HEK293 (cell line): Measurements from ENCODE around the gene FMO2.
A peak's percentile ranks its signal among the peaks of the same experiment; 100 is the strongest.

Experiments used
- CTCF ChIA-PET: fragments of 350-600 bp; formaldehyde crosslinking; extraction: SDS; loops from one replicate; lab custom pipeline; 2021; ENCODE audit warnings: antibody characterized with exemption; lab: Yijun Ruan, JAX
- POLR2A ChIA-PET: fragments of 300-600 bp; formaldehyde crosslinking; extraction: SDS; loops from one replicate; lab custom pipeline; 2020; ENCODE audit warnings: antibody characterized with exemption, inconsistent platforms; lab: Yijun Ruan, JAX
- H3K27ac ChIP-seq: fragments of 200-500 bp; sonication (Bioruptor generic); 2 replicates; pipeline ENCODE4 v1.5.1; 2014; ENCODE audit warnings: low read depth, low read length, control low read depth, inconsistent platforms; ENCODE audit errors: extremely low read depth
- H3K36me3 ChIP-seq, 2 experiments: fragments of 200-500 bp in 1 of 2; sonication (Bioruptor generic) in 1 of 2; 1 replicate in 1 of 2; 2 replicates in 1 of 2; pipeline ENCODE4 v1.5.1; 2014 to 2017; ENCODE audit warnings: inconsistent platforms in 2 of 2, low read length in 2 of 2; ENCODE audit not compliant: control insufficient read depth in 2 of 2, insufficient read depth in 1 of 2
- H3K4me1 ChIP-seq: fragments of 200-500 bp; sonication (Bioruptor generic); 2 replicates; pipeline ENCODE4 v1.5.1; 2014; ENCODE audit warnings: mild to moderate bottlenecking, low read length, inconsistent platforms; ENCODE audit not compliant: control insufficient read depth, insufficient read depth
- H3K4me3 ChIP-seq: 2 replicates; pipeline ENCODE4 v1.5.1; 2011; ENCODE audit warnings: low read depth, mild to moderate bottlenecking, control low read depth, low read length, moderate library complexity
- H3K9me3 ChIP-seq: fragments of 200-500 bp; sonication (Bioruptor generic); 2 replicates; pipeline ENCODE4 v1.5.1; 2014; ENCODE audit warnings: low read depth, low read length, inconsistent platforms; ENCODE audit not compliant: control insufficient read depth, insufficient read depth
- AEBP2 ChIP-seq: fragments of 450-650 bp; formaldehyde crosslinking; IDR thresholded peaks from 2 replicates; pipeline ENCODE4 v1.5.1; 2016; ENCODE audit warnings: missing biosample characterization, missing genetic modification characterization, borderline replicate concordance
- HOXD13 ChIP-seq: sonication (generic); formaldehyde crosslinking; IDR thresholded peaks from 2 replicates; pipeline ENCODE4 v1.8.0; 2022; ENCODE audit warnings: missing genetic modification reagents, borderline replicate concordance
- KLF17 ChIP-seq: fragments of 450-650 bp; formaldehyde crosslinking; IDR thresholded peaks from 2 replicates; pipeline ENCODE4 v1.5.1; 2016; ENCODE audit warnings: missing biosample characterization, missing genetic modification characterization
- PBX3 ChIP-seq: sonication (generic); formaldehyde crosslinking; IDR thresholded peaks from 2 replicates; pipeline ENCODE4 v1.8.1; 2022; ENCODE audit warnings: mild to moderate bottlenecking, moderate library complexity, missing genetic modification reagents
- RBAK ChIP-seq: fragments of 450-650 bp; formaldehyde crosslinking; IDR thresholded peaks from 2 replicates; pipeline ENCODE4 v1.5.1; 2016; ENCODE audit warnings: missing biosample characterization, missing genetic modification characterization
- REPIN1 ChIP-seq: fragments of 450-650 bp; formaldehyde crosslinking; IDR thresholded peaks from 2 replicates; pipeline ENCODE4 v1.5.1; 2017; ENCODE audit warnings: missing biosample characterization, missing genetic modification characterization, low read depth
- SETDB1 ChIP-seq: IDR thresholded peaks from one replicate; pipeline ENCODE4 v1.6.1; 2017; ENCODE audit warnings: mild to moderate bottlenecking, low read length, moderate library complexity, mixed read lengths; ENCODE audit not compliant: insufficient read length
- ZBTB20 ChIP-seq: fragments of 450-650 bp; formaldehyde crosslinking; IDR thresholded peaks from 2 replicates; pipeline ENCODE4 v1.5.1; 2016; ENCODE audit warnings: missing biosample characterization, missing genetic modification characterization
- ZEB2 ChIP-seq: fragments of 450-650 bp; formaldehyde crosslinking; IDR thresholded peaks from 2 replicates; pipeline ENCODE4 v1.5.1; 2016; ENCODE audit warnings: missing biosample characterization, missing genetic modification characterization
- ZNF114 ChIP-seq: fragments of 450-650 bp; formaldehyde crosslinking; IDR thresholded peaks from 2 replicates; pipeline ENCODE4 v1.5.0; 2017; ENCODE audit warnings: missing biosample characterization, missing genetic modification characterization
- ZNF324 ChIP-seq: fragments of 450-650 bp; formaldehyde crosslinking; IDR thresholded peaks from 2 replicates; pipeline ENCODE4 v1.5.1; 2016; ENCODE audit warnings: missing biosample characterization, missing genetic modification characterization
- ZNF391 ChIP-seq: fragments of 450-650 bp; formaldehyde crosslinking; IDR thresholded peaks from 2 replicates; pipeline ENCODE4 v1.5.1; 2016; ENCODE audit warnings: low read depth, missing biosample characterization, missing genetic modification characterization, borderline replicate concordance
- ZNF426 ChIP-seq: fragments of 450-650 bp; formaldehyde crosslinking; IDR thresholded peaks from 2 replicates; pipeline ENCODE4 v1.5.1; 2017; ENCODE audit warnings: missing biosample characterization, missing genetic modification characterization, mild to moderate bottlenecking, inconsistent platforms, moderate library complexity
- ZNF518A ChIP-seq: fragments of 450-650 bp; formaldehyde crosslinking; conservative IDR thresholded peaks from 2 replicates; pipeline ENCODE4 v1.5.1; 2016; ENCODE audit warnings: low read depth, missing biosample characterization, missing genetic modification characterization
- ZNF560 ChIP-seq: fragments of 450-650 bp; formaldehyde crosslinking; IDR thresholded peaks from 2 replicates; pipeline ENCODE4 v1.5.1; 2017; ENCODE audit warnings: missing biosample characterization, missing genetic modification characterization, borderline replicate concordance
- ZNF596 ChIP-seq: fragments of 450-650 bp; IDR thresholded peaks from 2 replicates; pipeline ENCODE4 v1.5.0; 2018; ENCODE audit warnings: missing biosample characterization, mild to moderate bottlenecking, missing genetic modification characterization, moderate library complexity
- ZNF664 ChIP-seq: fragments of 450-650 bp; formaldehyde crosslinking; IDR thresholded peaks from 2 replicates; pipeline ENCODE4 v1.5.1; 2016; ENCODE audit warnings: missing biosample characterization, missing genetic modification characterization
- ZSCAN18 ChIP-seq: fragments of 450-650 bp; formaldehyde crosslinking; IDR thresholded peaks from 2 replicates; pipeline ENCODE4 v1.5.1; 2016; ENCODE audit warnings: missing biosample characterization, missing genetic modification characterization

Gene FMO2

GRCh38 chr1:171141688-171142415, 43.2 kb upstream of the FMO2 start:
- no peaks in the 10 kb centered on the region for H3K9me3 ChIP-seq
- POLR2A ChIA-PET = no interaction called here
- TF ChIP-seq ZNF518A (tag by site-specific recombination) (no peak), ZEB2 (no peak), PBX3 (no peak), AEBP2 (tag by site-specific recombination) (no peak), HOXD13 (CRISPR knock-in tag) (no peak), ZNF114 (tag by site-specific recombination) (no peak), ZNF560 (tag by site-specific recombination) (no peak), SETDB1 (no peak), RBAK (tag by site-specific recombination) (no peak), ZNF391 (tag by site-specific recombination) (no peak), ZSCAN18 (no peak), ZNF426 (tag by site-specific recombination) (no peak), ZNF596 (tag by site-specific recombination) (no peak), REPIN1 (tag by site-specific recombination) (no peak), ZBTB20 (tag by site-specific recombination) (no peak), ZNF664 (tag by site-specific recombination) (no peak), ZNF324 (tag by site-specific recombination) (no peak), KLF17 (no peak)
- H3K4me3 ChIP-seq = no peak overlapping the region
- H3K4me1 ChIP-seq = peaks cover 28% of the 10 kb centered on the region
- peak overlapping the region; percentile 81 for H3K27ac ChIP-seq
- CTCF ChIA-PET = interaction anchor here (0.7 kb wide), 4 partner anchors 61 to 213 kb away, joined by 3 to 4 read pairs (median 3); no protein-coding TSS in a partner anchor
- H3K36me3 ChIP-seq = no peaks in the 10 kb centered on the region
